ENCODE data around the gene TMEM131L.
A peak's percentile ranks its signal among the peaks of the same experiment; 100 is the strongest.

TMEM131L gene

GRCh38 chr4:153529646-153530045, 63.5 kb downstream of the TMEM131L start:
- Mint-ChIP-seq H3K27me3 (no peaks in the 10 kb centered on the region), H3K4me3 (peak overlapping the region; percentile 65), H3K27ac (peak overlapping the region; percentile 94), H3K36me3 (peaks cover 35% of the 10 kb centered on the region), H3K4me1 (peaks cover 83% of the 10 kb centered on the region), H3K9me3 (peaks cover 3% of the 10 kb centered on the region)
- ATAC-seq, result no peak

- Mint-ChIP-seq H3K4me3 (peak overlapping the region; percentile 47), H3K9me3 (peaks cover 3% of the 10 kb centered on the region), H3K4me1 (peaks cover 84% of the 10 kb centered on the region), H3K36me3 (peaks cover 41% of the 10 kb centered on the region), H3K27ac (peak overlapping the region; percentile 94), H3K27me3 (no peaks in the 10 kb centered on the region)
- ATAC-seq, result no peak
Observed at GRCh38 chr4:153530284-153530999, 64.3 kb downstream of the TMEM131L start.

GRCh38 chr4:153531000-153531358, 64.8 kb downstream of the TMEM131L start:
- no peaks in the 10 kb centered on the region for H3K27me3 Mint-ChIP-seq
- H3K9me3 Mint-ChIP-seq, result peaks cover 3% of the 10 kb centered on the region
- ATAC-seq, result no peak
- peaks cover 40% of the 10 kb centered on the region for H3K36me3 Mint-ChIP-seq
- peaks cover 89% of the 10 kb centered on the region for H3K4me1 Mint-ChIP-seq
- H3K27ac Mint-ChIP-seq, result peak overlapping the region; percentile 94
- no peak overlapping the region for H3K4me3 Mint-ChIP-seq

- Mint-ChIP-seq H3K9me3 (no peaks in the 10 kb centered on the region), H3K27ac (peak overlapping the region; percentile 40), H3K4me3 (no peak overlapping the region), H3K27me3 (no peaks in the 10 kb centered on the region), H3K4me1 (peaks cover 89% of the 10 kb centered on the region), H3K36me3 (peaks cover 29% of the 10 kb centered on the region)
- ATAC-seq, result no peak
Observed at GRCh38 chr4:153531976-153532626, 65.9 kb downstream of the TMEM131L start.

- H3K27ac Mint-ChIP-seq, result peak overlapping the region; percentile 70
- no peak overlapping the region for H3K4me3 Mint-ChIP-seq
- no peaks in the 10 kb centered on the region for H3K27me3 Mint-ChIP-seq
- H3K9me3 Mint-ChIP-seq, result no peaks in the 10 kb centered on the region
- H3K4me1 Mint-ChIP-seq, result peaks cover 85% of the 10 kb centered on the region
- ATAC-seq, result no peak
- peaks cover 26% of the 10 kb centered on the region for H3K36me3 Mint-ChIP-seq
Observed at GRCh38 chr4:153532636-153533035, 66.5 kb downstream of the TMEM131L start.

DNA sequence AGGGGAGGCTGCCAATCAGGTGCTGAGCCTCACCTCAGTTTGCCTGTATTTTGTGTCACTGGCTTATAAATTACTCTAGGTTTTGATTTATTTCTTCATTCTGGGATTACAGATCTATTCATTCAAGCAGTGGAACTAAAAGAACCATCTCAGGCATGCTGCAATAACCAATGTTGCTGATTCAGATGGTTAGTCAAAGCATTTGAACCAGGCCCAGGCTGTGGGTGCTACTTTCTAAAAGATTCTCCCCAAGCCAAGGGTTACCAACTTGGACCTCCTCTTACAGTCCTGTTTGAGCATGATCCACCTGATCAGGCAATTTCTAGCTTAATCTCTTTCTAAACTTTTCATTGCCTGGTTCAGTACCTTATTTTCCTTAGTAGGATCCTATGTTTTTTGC, 67.2 kb downstream of the TMEM131L start:
- H3K4me3 Mint-ChIP-seq, result no peak overlapping the region
- H3K36me3 Mint-ChIP-seq, result peaks cover 29% of the 10 kb centered on the region
- H3K4me1 Mint-ChIP-seq, result peaks cover 83% of the 10 kb centered on the region
- no peaks in the 10 kb centered on the region for H3K27me3 Mint-ChIP-seq
- peak overlapping the region; percentile 70 for H3K27ac Mint-ChIP-seq
- ATAC-seq, result no peak
- no peaks in the 10 kb centered on the region for H3K9me3 Mint-ChIP-seq

DNA sequence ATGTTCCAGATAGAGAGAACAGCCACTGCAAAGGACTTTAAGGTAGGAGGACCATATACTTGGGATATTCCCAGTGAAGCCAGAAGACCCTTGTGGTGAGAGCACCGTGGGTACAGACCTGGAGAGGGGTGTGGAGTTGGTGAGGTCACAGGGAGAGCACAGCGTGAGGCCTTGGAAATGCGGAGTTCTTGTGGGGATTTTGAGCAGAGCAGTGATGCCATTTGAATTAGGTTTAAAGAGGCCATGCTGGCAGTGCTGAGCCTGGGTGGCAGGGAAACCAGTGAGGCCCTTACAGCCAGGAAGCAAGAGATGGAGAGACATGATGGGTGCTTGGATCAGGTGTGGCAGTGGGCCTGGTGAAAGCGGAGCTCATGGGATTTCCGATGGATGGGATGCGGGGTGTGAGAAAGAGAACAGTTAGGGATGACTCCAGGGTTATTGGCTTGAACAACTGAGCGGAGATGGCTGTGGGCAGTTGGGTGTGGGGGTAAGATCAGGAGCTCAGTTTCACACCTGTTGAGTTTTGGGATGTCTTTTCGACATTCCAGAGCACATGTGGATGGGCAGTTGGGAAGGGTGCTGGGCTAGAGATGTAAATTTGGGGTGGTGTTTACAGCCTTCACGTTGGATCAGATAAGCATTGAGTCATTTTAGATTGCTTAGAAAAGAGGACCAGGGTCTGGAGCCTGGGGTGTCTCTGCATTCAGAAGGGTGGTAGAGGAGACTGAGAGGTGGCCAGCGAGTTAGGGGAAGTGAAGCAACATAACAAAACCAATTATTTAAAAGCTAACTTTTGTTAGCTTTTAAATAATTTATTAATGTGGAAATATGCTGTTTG, 68.9 kb downstream of the TMEM131L start:
- no peaks in the 10 kb centered on the region for H3K27me3 Mint-ChIP-seq
- peaks cover 29% of the 10 kb centered on the region for H3K36me3 Mint-ChIP-seq
- H3K9me3 Mint-ChIP-seq, result no peaks in the 10 kb centered on the region
- H3K4me3 Mint-ChIP-seq, result peak overlapping the region; percentile 4
- ATAC-seq, result no peak
- peak overlapping the region; percentile 70 for H3K27ac Mint-ChIP-seq
- H3K4me1 Mint-ChIP-seq, result peaks cover 75% of the 10 kb centered on the region

DNA sequence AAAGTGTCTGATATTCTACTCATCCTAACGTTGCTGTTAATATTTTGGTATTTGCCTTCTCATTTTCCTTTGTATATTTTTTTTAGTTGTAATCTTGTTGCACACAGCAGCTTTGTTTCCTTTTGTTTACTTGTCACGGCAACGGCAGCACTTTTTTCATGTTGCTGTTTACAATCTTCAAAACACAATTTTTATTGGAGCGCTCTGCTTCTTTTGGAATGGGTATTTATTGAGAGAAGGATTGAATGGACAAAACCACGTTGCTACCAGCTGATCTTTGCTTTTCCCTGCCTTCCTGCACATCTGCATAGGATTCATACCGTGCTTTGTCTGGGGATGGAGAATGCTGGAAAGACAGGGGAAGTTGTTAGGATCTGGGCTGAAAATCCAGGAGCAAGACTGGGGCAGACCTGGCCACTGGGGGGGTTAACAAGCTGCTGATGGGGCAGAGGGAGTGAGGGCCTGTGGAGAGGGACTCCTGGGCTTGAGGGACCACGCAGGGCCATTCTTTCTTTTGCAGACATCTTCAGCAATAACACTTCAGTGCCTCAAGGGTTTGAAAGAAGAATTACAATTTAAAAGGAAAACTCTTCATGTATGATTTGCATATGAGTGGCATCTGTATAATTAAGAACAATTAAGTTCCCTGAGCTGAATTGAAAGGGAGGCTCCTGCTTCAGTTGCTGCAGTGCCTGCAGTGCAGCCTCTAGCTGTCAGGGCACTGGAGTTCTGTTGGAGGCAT, 69.8 kb downstream of the TMEM131L start:
- no peaks in the 10 kb centered on the region for H3K27me3 Mint-ChIP-seq
- peak overlapping the region; percentile 43 for H3K4me3 Mint-ChIP-seq
- H3K9me3 Mint-ChIP-seq, result no peaks in the 10 kb centered on the region
- peaks cover 75% of the 10 kb centered on the region for H3K4me1 Mint-ChIP-seq
- ATAC-seq, result no peak
- H3K36me3 Mint-ChIP-seq, result peaks cover 38% of the 10 kb centered on the region
- peak overlapping the region; percentile 70 for H3K27ac Mint-ChIP-seq

DNA sequence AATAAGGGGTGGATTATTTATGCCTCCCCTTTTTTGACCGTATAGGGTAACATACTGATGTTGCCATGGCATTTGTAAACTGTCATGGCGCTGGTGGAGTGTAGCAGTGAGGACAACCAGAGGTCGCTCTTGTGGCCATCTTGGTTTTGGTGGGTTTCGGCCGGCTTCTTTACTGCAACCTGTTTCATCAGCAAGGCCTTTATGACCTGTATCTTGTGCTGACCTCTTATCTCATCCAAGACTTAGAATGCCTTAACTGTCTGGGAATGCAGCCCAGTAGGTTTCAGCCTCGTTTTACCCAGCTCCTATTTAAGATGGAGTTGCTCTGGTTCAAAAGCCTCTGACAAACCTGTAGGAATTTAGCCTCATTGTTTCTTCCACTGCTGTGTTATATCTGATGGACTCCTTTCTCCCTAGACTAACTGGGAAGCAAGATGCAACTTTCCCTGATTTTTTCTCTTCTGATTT, 71.4 kb downstream of the TMEM131L start:
- ATAC-seq, result no peak
- H3K36me3 Mint-ChIP-seq, result peaks cover 44% of the 10 kb centered on the region
- H3K9me3 Mint-ChIP-seq, result no peaks in the 10 kb centered on the region
- H3K4me1 Mint-ChIP-seq, result peaks cover 80% of the 10 kb centered on the region
- H3K27ac Mint-ChIP-seq, result no peak overlapping the region
- no peaks in the 10 kb centered on the region for H3K27me3 Mint-ChIP-seq
- H3K4me3 Mint-ChIP-seq, result no peak overlapping the region

GRCh38 chr4:153538487-153539357, 72.6 kb downstream of the TMEM131L start:
- no peak overlapping the region for H3K4me3 Mint-ChIP-seq
- no peak for ATAC-seq
- H3K27me3 Mint-ChIP-seq, result no peaks in the 10 kb centered on the region
- H3K36me3 Mint-ChIP-seq, result peaks cover 43% of the 10 kb centered on the region
- peaks cover 78% of the 10 kb centered on the region for H3K4me1 Mint-ChIP-seq
- peak overlapping the region; percentile 42 for H3K27ac Mint-ChIP-seq
- H3K9me3 Mint-ChIP-seq, result no peaks in the 10 kb centered on the region

- Mint-ChIP-seq H3K4me3 (no peak overlapping the region), H3K27ac (peak overlapping the region; percentile 42), H3K9me3 (no peaks in the 10 kb centered on the region), H3K4me1 (peaks cover 75% of the 10 kb centered on the region), H3K27me3 (no peaks in the 10 kb centered on the region), H3K36me3 (peaks cover 40% of the 10 kb centered on the region)
- no peak for ATAC-seq
Observed at GRCh38 chr4:153539422-153539821, 73.3 kb downstream of the TMEM131L start.

GRCh38 chr4:153541456-153542096, 75.4 kb downstream of the TMEM131L start:
- Mint-ChIP-seq H3K27me3 (no peaks in the 10 kb centered on the region), H3K4me3 (no peak overlapping the region)

GRCh38 chr4:153542131-153542530, 76.0 kb downstream of the TMEM131L start:
- Mint-ChIP-seq H3K4me3 (no peak overlapping the region), H3K9me3 (no peaks in the 10 kb centered on the region), H3K4me1 (peaks cover 67% of the 10 kb centered on the region), H3K27ac (peak overlapping the region; percentile 43), H3K36me3 (peaks cover 37% of the 10 kb centered on the region), H3K27me3 (no peaks in the 10 kb centered on the region)
- no peak for ATAC-seq

More at GRCh38 chr4:153541456-153542096, 75.4 kb downstream of the TMEM131L start:
- H3K9me3 Mint-ChIP-seq, result no peaks in the 10 kb centered on the region
- peak; percentile 71 for ATAC-seq
- peak overlapping the region; percentile 43 for H3K27ac Mint-ChIP-seq
- peaks cover 37% of the 10 kb centered on the region for H3K36me3 Mint-ChIP-seq
- H3K4me1 Mint-ChIP-seq, result peaks cover 70% of the 10 kb centered on the region

DNA sequence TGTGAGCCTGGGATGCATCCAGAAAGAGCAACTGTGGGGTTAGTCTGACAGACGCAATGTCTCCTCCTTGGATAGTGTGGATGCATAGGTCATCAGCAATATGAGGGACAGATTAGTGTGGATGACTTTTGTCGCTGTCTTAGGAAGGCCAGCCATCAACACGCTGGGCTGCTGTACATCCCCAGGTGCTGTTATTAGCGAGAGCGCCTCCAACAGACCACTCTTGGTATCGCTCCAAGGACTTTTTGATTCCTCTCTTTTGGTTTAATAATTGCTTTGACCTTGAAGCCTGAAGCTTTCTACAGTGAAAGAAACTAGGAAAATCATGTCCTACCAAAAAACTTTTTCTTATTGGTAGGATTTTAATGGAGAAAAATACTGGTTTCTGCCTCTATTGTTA, 76.7 kb downstream of the TMEM131L start:
- peaks cover 34% of the 10 kb centered on the region for H3K36me3 Mint-ChIP-seq
- H3K27ac Mint-ChIP-seq, result peak overlapping the region; percentile 43
- H3K4me1 Mint-ChIP-seq, result peaks cover 70% of the 10 kb centered on the region
- no peaks in the 10 kb centered on the region for H3K27me3 Mint-ChIP-seq
- H3K9me3 Mint-ChIP-seq, result no peaks in the 10 kb centered on the region
- no peak for ATAC-seq
- H3K4me3 Mint-ChIP-seq, result no peak overlapping the region
